HEK293T (cell line): ENCODE results near the gene ZMIZ1.

Source experiments
- CTCF ChIA-PET: fragments of 350-600 bp; formaldehyde crosslinking; extraction: SDS; loops from one replicate; lab custom pipeline; 2021; ENCODE audit warnings: antibody characterized with exemption, inconsistent platforms; lab: Yijun Ruan, JAX
- POLR2A ChIA-PET: fragments of 350-600 bp; formaldehyde crosslinking; extraction: SDS; loops from one replicate; lab custom pipeline; 2020; ENCODE audit warnings: antibody characterized with exemption, inconsistent platforms; lab: Yijun Ruan, JAX
- DNase-seq: peaks from one replicate; pipeline ENCODE4 v3.0.0; 2012; ENCODE audit warnings: mixed read lengths; ENCODE audit errors: extremely low spot score
- ARNT ChIP-seq: fragments of 450-650 bp; IDR thresholded peaks from 2 replicates; pipeline ENCODE4 v1.6.1; 2017; ENCODE audit warnings: mild to moderate bottlenecking
- BHLHE40 ChIP-seq: fragments of 450-650 bp; IDR thresholded peaks from 2 replicates; pipeline ENCODE4 v1.6.1; 2016; ENCODE audit warnings: mild to moderate bottlenecking, moderate library complexity, borderline replicate concordance
- CTBP1 ChIP-seq: fragments of 450-650 bp; IDR thresholded peaks from 2 replicates; pipeline ENCODE4 v1.6.1; 2016; ENCODE audit warnings: borderline replicate concordance
- ELF4 ChIP-seq: fragments of 450-650 bp; IDR thresholded peaks from 2 replicates; pipeline ENCODE4 v1.6.1; 2017; ENCODE audit warnings: antibody characterized with exemption
- FOXA1 ChIP-seq: fragments of 450-650 bp; IDR thresholded peaks from 2 replicates; pipeline ENCODE4 v1.6.1; 2016; ENCODE audit warnings: mild to moderate bottlenecking
- FOXK2 ChIP-seq: fragments of 450-650 bp; IDR thresholded peaks from 2 replicates; pipeline ENCODE4 v1.6.1; 2016; ENCODE audit warnings: mild to moderate bottlenecking
- FOXM1 ChIP-seq: fragments of 450-650 bp; IDR thresholded peaks from 2 replicates; pipeline ENCODE4 v1.6.1; 2017; ENCODE audit warnings: mild to moderate bottlenecking, borderline replicate concordance
- HDGF ChIP-seq: fragments of 450-650 bp; IDR thresholded peaks from 2 replicates; pipeline ENCODE4 v1.6.1; 2017; ENCODE audit warnings: antibody characterized with exemption, borderline replicate concordance
- L3MBTL2 ChIP-seq: fragments of 450-650 bp; conservative IDR thresholded peaks from 2 replicates; pipeline ENCODE4 v1.6.1; 2016; ENCODE audit warnings: mild to moderate bottlenecking
- LEF1 ChIP-seq: fragments of 450-650 bp; IDR thresholded peaks from 2 replicates; pipeline ENCODE4 v1.6.1; 2017; ENCODE audit warnings: mild to moderate bottlenecking, borderline replicate concordance
- NFRKB ChIP-seq: fragments of 450-650 bp; IDR thresholded peaks from 2 replicates; pipeline ENCODE4 v1.6.1; 2016; ENCODE audit warnings: mild to moderate bottlenecking, moderate library complexity
- SP1 ChIP-seq: fragments of 450-650 bp; IDR thresholded peaks from 2 replicates; pipeline ENCODE4 v1.6.1; 2017
- SUZ12 ChIP-seq: fragments of 450-650 bp; IDR thresholded peaks from 2 replicates; pipeline ENCODE4 v1.6.1; 2016; ENCODE audit warnings: mild to moderate bottlenecking
- TARDBP ChIP-seq: fragments of 450-650 bp; IDR thresholded peaks from 2 replicates; pipeline ENCODE4 v1.6.1; 2016
- ZNF384 ChIP-seq: fragments of 450-650 bp; IDR thresholded peaks from 2 replicates; pipeline ENCODE4 v1.6.1; 2016
- TF ChIP-seq, protein P1 (sequence below): fragments of 450-650 bp; IDR thresholded peaks from 2 replicates; pipeline ENCODE4 v1.6.1; 2016

Gene ZMIZ1

DNA sequence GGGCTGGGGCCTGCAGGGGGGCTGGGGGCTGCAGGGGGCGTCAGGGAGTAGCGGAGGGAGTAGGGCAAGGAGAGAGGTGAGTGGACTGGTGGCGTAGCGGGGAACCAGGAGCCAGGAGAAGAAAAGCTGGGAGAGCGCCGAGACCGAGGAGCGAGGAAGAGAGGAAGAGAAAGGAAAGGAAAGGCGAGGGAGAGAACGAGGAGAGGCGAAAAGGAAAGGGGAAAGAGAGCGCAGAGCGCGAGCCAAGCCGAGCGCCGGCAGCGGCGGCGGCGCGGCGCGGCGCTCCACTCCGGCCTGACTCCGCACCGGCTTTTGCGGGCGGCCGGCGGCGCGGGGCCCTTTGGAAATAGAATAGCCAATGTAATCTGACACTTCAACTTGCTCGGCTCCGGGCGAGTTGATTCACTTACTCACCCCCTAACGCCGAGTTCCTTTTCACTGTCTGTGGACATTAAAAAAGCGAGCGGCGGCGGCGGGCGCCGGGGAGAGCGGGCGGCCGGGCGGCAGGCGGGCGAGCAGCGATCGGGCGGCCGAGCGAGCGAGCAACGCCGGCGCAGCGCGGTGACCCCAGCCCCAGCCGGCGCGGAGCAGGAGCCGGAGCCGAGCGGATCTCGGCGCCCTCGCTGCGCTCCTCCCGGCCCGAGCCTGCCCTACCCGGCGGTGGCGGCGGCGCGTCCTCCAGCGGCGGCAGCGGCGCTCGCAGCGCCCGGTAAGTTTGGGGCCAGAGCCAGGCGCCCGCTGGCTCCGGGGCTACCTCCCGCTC lies at the start of gene ZMIZ1:
ZMIZ1 (plus strand) TSS at position 405 of the 763 bp plus-strand sequence. CDS start 132,667 bp downstream, outside the sequence.
- ChIA-PET POLR2A (no interaction called here), CTCF (interaction anchor here (0.6 kb wide), 1 partner anchor 11 kb away, joined by 3 read pairs; no protein-coding TSS in a partner anchor)
- no peak for TF ChIP-seq FOXA1
- peak; percentile 76 for TF ChIP-seq FOXM1
- TF ChIP-seq, protein P1, sequence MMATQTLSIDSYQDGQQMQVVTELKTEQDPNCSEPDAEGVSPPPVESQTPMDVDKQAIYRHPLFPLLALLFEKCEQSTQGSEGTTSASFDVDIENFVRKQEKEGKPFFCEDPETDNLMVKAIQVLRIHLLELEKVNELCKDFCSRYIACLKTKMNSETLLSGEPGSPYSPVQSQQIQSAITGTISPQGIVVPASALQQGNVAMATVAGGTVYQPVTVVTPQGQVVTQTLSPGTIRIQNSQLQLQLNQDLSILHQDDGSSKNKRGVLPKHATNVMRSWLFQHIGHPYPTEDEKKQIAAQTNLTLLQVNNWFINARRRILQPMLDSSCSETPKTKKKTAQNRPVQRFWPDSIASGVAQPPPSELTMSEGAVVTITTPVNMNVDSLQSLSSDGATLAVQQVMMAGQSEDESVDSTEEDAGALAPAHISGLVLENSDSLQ, result no peak
- TF ChIP-seq SP1, result no peak
- TF ChIP-seq FOXK2, result no peak
- peak; percentile 36; the same call in 1 of the 2 replicates for TF ChIP-seq ARNT
- TF ChIP-seq HDGF, result no peak
- no peak for TF ChIP-seq ZNF384
- no peak for TF ChIP-seq L3MBTL2
- TF ChIP-seq LEF1, result peak; percentile 56; the same call in 1 of the 2 replicates
- no peak for TF ChIP-seq BHLHE40
- no peak for TF ChIP-seq CTBP1
- no peak for TF ChIP-seq NFRKB
- DNase-seq, result peak; percentile 81

- ChIA-PET CTCF (no interaction called here), POLR2A (no interaction called here)
- DNase-seq, result no peak
- TF ChIP-seq NFRKB (no peak), LEF1 (no peak), SUZ12 (no peak), FOXM1 (no peak), ARNT (no peak), BHLHE40 (no peak), TARDBP (no peak), CTBP1 (no peak), ELF4 (no peak), ZNF384 (no peak), FOXK2 (no peak), SP1 (no peak), HDGF (no peak)
- TF ChIP-seq, protein P1, result no peak
These were observed 49.2 kb upstream of the ZMIZ1 start for GRCh38 chr10:79019441-79020014.

DNA sequence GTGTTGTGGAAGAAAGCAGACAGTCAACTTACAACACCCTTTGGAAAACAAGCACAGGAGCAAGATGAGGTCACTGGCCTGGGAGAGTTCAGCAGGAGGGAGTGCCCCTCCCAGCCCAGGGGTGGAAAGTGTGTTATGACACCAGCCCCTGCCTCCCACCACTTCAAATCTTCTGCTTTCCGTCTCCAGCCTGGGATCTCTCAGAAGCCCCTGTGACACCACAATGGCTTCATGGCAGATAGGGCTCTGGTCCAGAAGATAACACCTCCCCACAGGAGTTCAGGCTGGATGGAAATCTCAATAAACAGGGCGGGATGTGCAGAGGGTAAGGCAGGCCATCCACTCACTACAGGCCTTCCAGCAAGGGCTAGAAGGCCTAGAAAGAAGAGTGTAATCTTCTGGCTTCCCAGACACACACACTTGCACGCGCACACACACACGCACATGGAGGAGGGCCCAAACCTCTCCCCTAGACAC lies 48.7 kb upstream of the ZMIZ1 start:
- DNase-seq, result no peak
- ChIA-PET CTCF (no interaction called here), POLR2A (no interaction called here)
- TF ChIP-seq, protein P1, result no peak
- no peak for TF ChIP-seq SUZ12
- TF ChIP-seq ZNF384, result no peak
- no peak for TF ChIP-seq HDGF
- TF ChIP-seq LEF1, result no peak
- no peak for TF ChIP-seq NFRKB
- TF ChIP-seq TARDBP, result no peak
- TF ChIP-seq FOXK2, result no peak
- TF ChIP-seq ARNT, result no peak
- no peak for TF ChIP-seq L3MBTL2
- no peak for TF ChIP-seq CTBP1
- TF ChIP-seq ELF4, result no peak
- TF ChIP-seq FOXM1, result no peak
- no peak for TF ChIP-seq SP1
- no peak for TF ChIP-seq FOXA1
- TF ChIP-seq BHLHE40, result no peak

GRCh38 chr10:79020605-79021004 lies 48.2 kb upstream of the ZMIZ1 start:
- TF ChIP-seq ZNF384 (no peak), SUZ12 (no peak), ELF4 (no peak), ARNT (no peak), NFRKB (no peak), SP1 (no peak), CTBP1 (no peak), FOXM1 (no peak), HDGF (no peak), L3MBTL2 (no peak), FOXK2 (no peak), TARDBP (no peak)
- CTCF ChIA-PET, result no interaction called here

DNA sequence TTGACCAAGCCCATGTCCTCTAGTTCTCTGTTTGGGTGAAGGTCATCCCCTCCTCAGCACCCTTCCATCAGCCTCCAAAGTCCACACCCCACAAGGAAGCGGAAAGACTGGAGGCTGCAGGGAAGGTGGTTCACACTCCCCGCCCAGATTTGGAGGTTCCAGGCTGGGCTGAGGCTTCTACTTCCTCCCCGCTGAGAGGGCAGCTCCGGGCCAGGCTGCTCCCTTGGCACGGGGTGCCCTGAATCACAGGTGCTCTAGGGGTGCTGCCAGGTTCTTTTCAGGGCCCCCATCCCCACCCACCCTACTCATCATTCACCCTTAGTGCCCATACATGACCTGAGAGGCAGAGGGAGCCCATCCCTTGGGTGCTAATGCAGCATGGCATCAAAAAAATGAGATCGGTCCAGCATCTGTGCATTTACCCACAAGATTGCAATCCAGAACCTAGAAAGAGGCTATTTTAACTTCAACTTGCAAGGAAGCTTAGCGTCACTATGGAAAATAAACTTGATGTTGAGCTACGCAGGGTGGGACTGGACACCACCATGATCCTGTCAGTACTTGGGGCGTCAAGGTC lies 47.3 kb upstream of the ZMIZ1 start:
- no peak for TF ChIP-seq SP1
- no peak for TF ChIP-seq SUZ12
- no peak for TF ChIP-seq ZNF384
- TF ChIP-seq FOXM1, result no peak
- TF ChIP-seq L3MBTL2, result no peak
- TF ChIP-seq CTBP1, result no peak
- TF ChIP-seq NFRKB, result no peak
- no peak for TF ChIP-seq BHLHE40
- TF ChIP-seq HDGF, result no peak
- no peak for TF ChIP-seq ELF4
- TF ChIP-seq FOXK2, result no peak
- TF ChIP-seq ARNT, result no peak
- TF ChIP-seq LEF1, result no peak
- TF ChIP-seq, protein P1, result no peak
- TF ChIP-seq FOXA1, result no peak
- no peak for TF ChIP-seq TARDBP
- ChIA-PET POLR2A (no interaction called here), CTCF (no interaction called here)
- DNase-seq, result no peak

More at GRCh38 chr10:79020605-79021004, 48.2 kb upstream of the ZMIZ1 start:
- POLR2A ChIA-PET, result no interaction called here
- no peak for DNase-seq
